WTC11 (cell line): ENCODE data around the gene RUNX2. TPM values are rescaled to one million over a fixed set of nuclear protein-coding genes. Genes with fewer than 3 reads are reported as not detected.

ENCODE experiments used
- ATAC-seq: fragments of 200-7000 bp; cut with Tn5 transposase; 2 replicates; pipeline ENCODE4 v1.10.0; 2021; ENCODE audit warnings: mild to moderate bottlenecking, moderate library complexity
- CTCF ChIA-PET: fragments of 300-600 bp; sonication (Branson Sonifier 250); formaldehyde crosslinking; loops from one replicate; lab custom pipeline; 2021; ENCODE audit warnings: antibody characterized with exemption; lab: Charles Lee
- POLR2A ChIA-PET: fragments of 350-600 bp; sonication (Branson Sonifier 250); formaldehyde crosslinking; loops from one replicate; lab custom pipeline; 2021; ENCODE audit warnings: antibody characterized with exemption; lab: Charles Lee
- DNase-seq: peaks from one replicate; pipeline ENCODE4 v3.0.0; 2021; ENCODE audit warnings: low spot score
- H3K27ac Mint-ChIP-seq: 2 replicates; pipeline ENCODE4 v1.8.0; 2021; ENCODE audit warnings: mixed read lengths
- H3K27me3 Mint-ChIP-seq: 2 replicates; pipeline ENCODE4 v1.8.0; 2021; ENCODE audit warnings: low read depth, mild to moderate bottlenecking, moderate library complexity, mixed read lengths
- H3K36me3 Mint-ChIP-seq: 2 replicates; pipeline ENCODE4 v1.8.0; 2021; ENCODE audit warnings: mixed read lengths
- H3K4me1 Mint-ChIP-seq: 2 replicates; pipeline ENCODE4 v1.8.0; 2022; ENCODE audit warnings: mixed read lengths
- H3K4me3 Mint-ChIP-seq: 2 replicates; pipeline ENCODE4 v1.8.0; 2021; ENCODE audit warnings: mild to moderate bottlenecking, moderate library complexity, mixed read lengths
- H3K9me3 Mint-ChIP-seq: 2 replicates; pipeline ENCODE4 v1.8.0; 2021; ENCODE audit warnings: mixed read lengths
- CBFB ChIP-seq: sonication (generic); formaldehyde crosslinking; IDR thresholded peaks from 2 replicates; pipeline ENCODE4 v1.8.1; 2022; ENCODE audit warnings: mild to moderate bottlenecking, low read depth, missing genetic modification reagents
- ERG ChIP-seq: fragments of 250-450 bp; sonication (Bioruptor Pico); IDR thresholded peaks from 2 replicates; pipeline ENCODE4 v1.8.0; 2021; ENCODE audit warnings: mild to moderate bottlenecking
- ESRRA ChIP-seq: sonication (generic); formaldehyde crosslinking; IDR thresholded peaks from 2 replicates; pipeline ENCODE4 v1.8.1; 2022; ENCODE audit warnings: mild to moderate bottlenecking, missing genetic modification reagents, borderline replicate concordance
- NR1H2 ChIP-seq: sonication (generic); formaldehyde crosslinking; IDR thresholded peaks from 2 replicates; pipeline ENCODE4 v1.9.0; 2021; ENCODE audit warnings: mild to moderate bottlenecking, moderate library complexity, missing genetic modification reagents
- PRDM15 ChIP-seq: sonication (generic); formaldehyde crosslinking; IDR thresholded peaks from 2 replicates; pipeline ENCODE4 v1.8.0; 2022; ENCODE audit warnings: missing genetic modification reagents
- SMAD4 ChIP-seq: sonication (generic); formaldehyde crosslinking; IDR thresholded peaks from 2 replicates; pipeline ENCODE4 v1.8.0; 2022; ENCODE audit warnings: mild to moderate bottlenecking, missing genetic modification reagents
- TCF7 ChIP-seq: sonication (generic); formaldehyde crosslinking; IDR thresholded peaks from 2 replicates; pipeline ENCODE4 v1.8.0; 2022; ENCODE audit warnings: mild to moderate bottlenecking, low read depth, missing genetic modification reagents, moderate library complexity
- ZNF263 ChIP-seq: sonication (generic); formaldehyde crosslinking; IDR thresholded peaks from 2 replicates; pipeline ENCODE4 v1.8.1; 2022; ENCODE audit warnings: low read depth, mild to moderate bottlenecking, moderate library complexity, missing genetic modification reagents
- total RNA-seq: library from RNA; stranded (reverse); gene quantifications from 3 replicates; pipeline ENCODE4 v1.2.3, GENCODE V29; 2021
- TF ChIP-seq, protein P1 (sequence below): sonication (generic); formaldehyde crosslinking; IDR thresholded peaks from 2 replicates; pipeline ENCODE4 v1.8.0; 2022; ENCODE audit warnings: mild to moderate bottlenecking, missing genetic modification reagents
- TF ChIP-seq, protein P2 (sequence below): sonication (generic); formaldehyde crosslinking; IDR thresholded peaks from 2 replicates; pipeline ENCODE4 v1.8.0; 2023; ENCODE audit warnings: mild to moderate bottlenecking, missing genetic modification reagents
- TF ChIP-seq, protein P3 (sequence below): sonication (generic); formaldehyde crosslinking; IDR thresholded peaks from 2 replicates; pipeline ENCODE4 v1.8.1; 2023; ENCODE audit warnings: mild to moderate bottlenecking, missing genetic modification reagents
- TF ChIP-seq, protein P4 (sequence below): sonication (generic); formaldehyde crosslinking; IDR thresholded peaks from 2 replicates; pipeline ENCODE4 v1.8.1; 2022; ENCODE audit warnings: missing genetic modification reagents, borderline replicate concordance
- TF ChIP-seq, protein P5 (sequence below): fragments of 250-450 bp; sonication (Bioruptor Pico); IDR thresholded peaks from 2 replicates; pipeline ENCODE4 v1.9.0; 2021; ENCODE audit warnings: mild to moderate bottlenecking
- TF ChIP-seq, protein P6 (sequence below): fragments of 200-600 bp; IDR thresholded peaks from 2 replicates; pipeline ENCODE4 v1.8.0; 2022; ENCODE audit warnings: antibody characterized with exemption

The RUNX2 gene
- total RNA-seq, 1 experiment from 2014 or later, result 0.28 TPM

GRCh38 chr6:45488889-45489288, 160.8 kb downstream of the RUNX2 start (continued):
- TF ChIP-seq, protein P1, sequence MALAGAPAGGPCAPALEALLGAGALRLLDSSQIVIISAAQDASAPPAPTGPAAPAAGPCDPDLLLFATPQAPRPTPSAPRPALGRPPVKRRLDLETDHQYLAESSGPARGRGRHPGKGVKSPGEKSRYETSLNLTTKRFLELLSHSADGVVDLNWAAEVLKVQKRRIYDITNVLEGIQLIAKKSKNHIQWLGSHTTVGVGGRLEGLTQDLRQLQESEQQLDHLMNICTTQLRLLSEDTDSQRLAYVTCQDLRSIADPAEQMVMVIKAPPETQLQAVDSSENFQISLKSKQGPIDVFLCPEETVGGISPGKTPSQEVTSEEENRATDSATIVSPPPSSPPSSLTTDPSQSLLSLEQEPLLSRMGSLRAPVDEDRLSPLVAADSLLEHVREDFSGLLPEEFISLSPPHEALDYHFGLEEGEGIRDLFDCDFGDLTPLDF (CRISPR knock-in tag), result no peak
- no peak for TF ChIP-seq NR1H2
- TF ChIP-seq ESRRA (CRISPR knock-in tag), result no peak
- no peak for TF ChIP-seq PRDM15
- no peak for TF ChIP-seq TCF7 (CRISPR knock-in tag)
- no peak for TF ChIP-seq ERG
- no peak for TF ChIP-seq CBFB (CRISPR knock-in tag)
- TF ChIP-seq, protein P2, sequence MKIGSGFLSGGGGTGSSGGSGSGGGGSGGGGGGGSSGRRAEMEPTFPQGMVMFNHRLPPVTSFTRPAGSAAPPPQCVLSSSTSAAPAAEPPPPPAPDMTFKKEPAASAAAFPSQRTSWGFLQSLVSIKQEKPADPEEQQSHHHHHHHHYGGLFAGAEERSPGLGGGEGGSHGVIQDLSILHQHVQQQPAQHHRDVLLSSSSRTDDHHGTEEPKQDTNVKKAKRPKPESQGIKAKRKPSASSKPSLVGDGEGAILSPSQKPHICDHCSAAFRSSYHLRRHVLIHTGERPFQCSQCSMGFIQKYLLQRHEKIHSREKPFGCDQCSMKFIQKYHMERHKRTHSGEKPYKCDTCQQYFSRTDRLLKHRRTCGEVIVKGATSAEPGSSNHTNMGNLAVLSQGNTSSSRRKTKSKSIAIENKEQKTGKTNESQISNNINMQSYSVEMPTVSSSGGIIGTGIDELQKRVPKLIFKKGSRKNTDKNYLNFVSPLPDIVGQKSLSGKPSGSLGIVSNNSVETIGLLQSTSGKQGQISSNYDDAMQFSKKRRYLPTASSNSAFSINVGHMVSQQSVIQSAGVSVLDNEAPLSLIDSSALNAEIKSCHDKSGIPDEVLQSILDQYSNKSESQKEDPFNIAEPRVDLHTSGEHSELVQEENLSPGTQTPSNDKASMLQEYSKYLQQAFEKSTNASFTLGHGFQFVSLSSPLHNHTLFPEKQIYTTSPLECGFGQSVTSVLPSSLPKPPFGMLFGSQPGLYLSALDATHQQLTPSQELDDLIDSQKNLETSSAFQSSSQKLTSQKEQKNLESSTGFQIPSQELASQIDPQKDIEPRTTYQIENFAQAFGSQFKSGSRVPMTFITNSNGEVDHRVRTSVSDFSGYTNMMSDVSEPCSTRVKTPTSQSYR, result no peak
- TF ChIP-seq, protein P3, sequence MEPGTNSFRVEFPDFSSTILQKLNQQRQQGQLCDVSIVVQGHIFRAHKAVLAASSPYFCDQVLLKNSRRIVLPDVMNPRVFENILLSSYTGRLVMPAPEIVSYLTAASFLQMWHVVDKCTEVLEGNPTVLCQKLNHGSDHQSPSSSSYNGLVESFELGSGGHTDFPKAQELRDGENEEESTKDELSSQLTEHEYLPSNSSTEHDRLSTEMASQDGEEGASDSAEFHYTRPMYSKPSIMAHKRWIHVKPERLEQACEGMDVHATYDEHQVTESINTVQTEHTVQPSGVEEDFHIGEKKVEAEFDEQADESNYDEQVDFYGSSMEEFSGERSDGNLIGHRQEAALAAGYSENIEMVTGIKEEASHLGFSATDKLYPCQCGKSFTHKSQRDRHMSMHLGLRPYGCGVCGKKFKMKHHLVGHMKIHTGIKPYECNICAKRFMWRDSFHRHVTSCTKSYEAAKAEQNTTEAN (CRISPR knock-in tag), result no peak
- TF ChIP-seq, protein P4, sequence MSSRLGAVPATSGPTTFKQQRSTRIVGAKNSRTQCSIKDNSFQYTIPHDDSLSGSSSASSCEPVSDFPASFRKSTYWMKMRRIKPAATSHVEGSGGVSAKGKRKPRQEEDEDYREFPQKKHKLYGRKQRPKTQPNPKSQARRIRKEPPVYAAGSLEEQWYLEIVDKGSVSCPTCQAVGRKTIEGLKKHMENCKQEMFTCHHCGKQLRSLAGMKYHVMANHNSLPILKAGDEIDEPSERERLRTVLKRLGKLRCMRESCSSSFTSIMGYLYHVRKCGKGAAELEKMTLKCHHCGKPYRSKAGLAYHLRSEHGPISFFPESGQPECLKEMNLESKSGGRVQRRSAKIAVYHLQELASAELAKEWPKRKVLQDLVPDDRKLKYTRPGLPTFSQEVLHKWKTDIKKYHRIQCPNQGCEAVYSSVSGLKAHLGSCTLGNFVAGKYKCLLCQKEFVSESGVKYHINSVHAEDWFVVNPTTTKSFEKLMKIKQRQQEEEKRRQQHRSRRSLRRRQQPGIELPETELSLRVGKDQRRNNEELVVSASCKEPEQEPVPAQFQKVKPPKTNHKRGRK, result no peak

GRCh38 chr6:45491048-45491735, 163.1 kb downstream of the RUNX2 start:
- TF ChIP-seq, protein P5, sequence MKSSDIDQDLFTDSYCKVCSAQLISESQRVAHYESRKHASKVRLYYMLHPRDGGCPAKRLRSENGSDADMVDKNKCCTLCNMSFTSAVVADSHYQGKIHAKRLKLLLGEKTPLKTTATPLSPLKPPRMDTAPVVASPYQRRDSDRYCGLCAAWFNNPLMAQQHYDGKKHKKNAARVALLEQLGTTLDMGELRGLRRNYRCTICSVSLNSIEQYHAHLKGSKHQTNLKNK (CRISPR knock-in tag), result no peak
- TF ChIP-seq, protein P6, sequence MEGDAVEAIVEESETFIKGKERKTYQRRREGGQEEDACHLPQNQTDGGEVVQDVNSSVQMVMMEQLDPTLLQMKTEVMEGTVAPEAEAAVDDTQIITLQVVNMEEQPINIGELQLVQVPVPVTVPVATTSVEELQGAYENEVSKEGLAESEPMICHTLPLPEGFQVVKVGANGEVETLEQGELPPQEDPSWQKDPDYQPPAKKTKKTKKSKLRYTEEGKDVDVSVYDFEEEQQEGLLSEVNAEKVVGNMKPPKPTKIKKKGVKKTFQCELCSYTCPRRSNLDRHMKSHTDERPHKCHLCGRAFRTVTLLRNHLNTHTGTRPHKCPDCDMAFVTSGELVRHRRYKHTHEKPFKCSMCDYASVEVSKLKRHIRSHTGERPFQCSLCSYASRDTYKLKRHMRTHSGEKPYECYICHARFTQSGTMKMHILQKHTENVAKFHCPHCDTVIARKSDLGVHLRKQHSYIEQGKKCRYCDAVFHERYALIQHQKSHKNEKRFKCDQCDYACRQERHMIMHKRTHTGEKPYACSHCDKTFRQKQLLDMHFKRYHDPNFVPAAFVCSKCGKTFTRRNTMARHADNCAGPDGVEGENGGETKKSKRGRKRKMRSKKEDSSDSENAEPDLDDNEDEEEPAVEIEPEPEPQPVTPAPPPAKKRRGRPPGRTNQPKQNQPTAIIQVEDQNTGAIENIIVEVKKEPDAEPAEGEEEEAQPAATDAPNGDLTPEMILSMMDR, result no peak
- TF ChIP-seq SMAD4 (CRISPR knock-in tag) (no peak), PRDM15 (no peak), ZNF263 (CRISPR knock-in tag) (no peak)
- TF ChIP-seq, all 79 proteins: peak for 0
- Mint-ChIP-seq H3K27ac (no peak overlapping the region), H3K27me3 (no peaks in the 10 kb centered on the region), H3K9me3 (no peaks in the 10 kb centered on the region), H3K4me3 (no peak overlapping the region), H3K4me1 (peaks cover 8% of the 10 kb centered on the region), H3K36me3 (no peaks in the 10 kb centered on the region)
- no peak for DNase-seq
- ChIA-PET POLR2A (no interaction called here), CTCF (interaction anchor here (1.8 kb wide), 1 partner anchor 10 kb away, joined by 11 read pairs; no protein-coding TSS in a partner anchor)
- no peak for ATAC-seq
